HG02943 (cell line): ENCODE measurements around the gene CALML4.

Experiments
- ATAC-seq: cut with Tn5 transposase; IDR thresholded peaks from one replicate; pipeline ENCODE4 v1.9.1; 2021; ENCODE audit warnings: mild to moderate bottlenecking, low read depth, moderate library complexity; ENCODE audit not compliant: unreplicated experiment

CALML4 gene

GRCh38 chr15:68154923-68155559, 50.1 kb downstream of the CALML4 start:
- ATAC-seq = no peak

- ATAC-seq = no peak
Measured at GRCh38 chr15:68152342-68152741, 52.8 kb downstream of the CALML4 start.

- ATAC-seq = no peak
Measured at GRCh38 chr15:68151277-68151676, 53.9 kb downstream of the CALML4 start.

- ATAC-seq = no peak
Measured at GRCh38 chr15:68150187-68150586, 54.9 kb downstream of the CALML4 start.

- ATAC-seq = no peak
Measured at GRCh38 chr15:68149059-68149458, 56.1 kb downstream of the CALML4 start.

GRCh38 chr15:68148039-68148438, 57.1 kb downstream of the CALML4 start:
- ATAC-seq = no peak

GRCh38 chr15:68145706-68146105, 59.4 kb downstream of the CALML4 start:
- ATAC-seq = no peak

GRCh38 chr15:68143785-68144184, 61.3 kb downstream of the CALML4 start:
- no peak for ATAC-seq

GRCh38 chr15:68143129-68143528, 62.0 kb downstream of the CALML4 start:
- ATAC-seq = no peak
